Measurements from ENCODE around the gene RTN4RL1.
"Not testable (repeated sequence)": the region's sequence is repeated elsewhere in the genome, so short reads cannot be mapped to it uniquely, and the experiment has no call there.

Gene RTN4RL1

DNA sequence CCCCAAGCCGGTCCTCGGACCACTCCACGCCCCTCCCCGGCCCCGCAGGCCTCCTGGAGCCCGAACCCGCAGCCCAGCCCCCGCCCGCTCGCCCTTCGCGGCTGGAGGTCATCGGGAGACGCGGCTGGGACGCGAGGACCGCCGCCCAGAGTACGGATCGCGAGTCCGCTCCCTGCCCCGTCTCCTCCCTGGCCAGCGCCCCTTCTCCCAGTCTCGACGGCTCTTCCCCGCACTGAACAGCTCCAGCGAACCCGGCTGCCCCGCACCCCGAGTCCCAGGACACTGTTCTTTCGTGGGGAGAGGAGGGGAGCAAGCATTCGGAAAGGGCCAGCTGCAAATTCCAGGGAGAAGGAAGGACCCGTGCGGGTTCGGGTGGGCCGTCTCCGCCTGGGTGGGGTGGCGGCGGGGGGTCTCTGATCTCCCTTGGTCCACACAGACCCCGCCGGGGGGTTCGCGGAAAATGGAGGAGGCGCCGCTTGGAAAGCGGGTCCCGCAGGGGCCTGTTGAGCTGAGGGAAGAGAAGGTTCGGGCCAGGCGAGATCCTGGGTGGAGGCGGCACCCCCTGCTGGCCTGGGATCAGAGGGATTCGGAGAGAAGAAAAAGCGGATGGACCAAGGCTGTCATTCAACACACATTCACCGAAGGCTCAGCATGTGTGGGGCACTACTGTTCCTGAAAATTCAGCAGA is 632 bp upstream of the RTN4RL1 start:
- no peak for DNase-seq (ENCODE audit: low read depth)

DNA sequence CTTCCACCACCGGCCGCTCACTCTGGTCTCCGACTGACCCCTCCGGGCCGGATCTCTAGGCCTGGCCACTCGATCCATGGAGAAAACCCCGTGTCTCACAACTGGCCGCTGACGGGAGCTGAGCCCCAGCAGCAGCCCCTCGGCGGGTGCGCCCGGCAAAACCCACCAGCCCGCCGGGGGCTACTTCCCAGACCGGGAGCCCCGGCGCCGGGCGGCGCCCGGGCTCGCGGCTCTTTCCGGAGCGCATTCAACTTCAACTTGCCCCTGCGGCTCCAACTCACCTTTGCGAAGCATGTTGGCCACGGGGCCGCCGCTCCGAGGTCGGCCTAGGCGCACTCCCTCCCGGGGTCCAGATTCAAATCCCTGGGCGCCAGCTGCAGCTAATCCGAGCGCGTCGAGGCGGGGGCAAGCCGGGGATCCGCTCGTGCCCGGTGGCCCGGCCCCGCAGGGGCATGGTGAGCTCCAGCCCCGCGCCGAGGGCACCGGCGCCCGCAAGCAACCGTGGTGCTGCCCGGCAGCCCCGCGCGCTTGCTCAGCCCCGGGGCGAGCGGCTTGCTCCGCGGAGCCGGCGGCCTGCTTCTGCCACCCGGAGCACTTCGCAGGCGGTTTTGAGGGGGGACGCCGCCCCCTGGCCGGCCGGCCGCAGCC is 438 bp downstream of the RTN4RL1 start:
- DNase-seq (ENCODE audit: low read depth), result no peak

DNA sequence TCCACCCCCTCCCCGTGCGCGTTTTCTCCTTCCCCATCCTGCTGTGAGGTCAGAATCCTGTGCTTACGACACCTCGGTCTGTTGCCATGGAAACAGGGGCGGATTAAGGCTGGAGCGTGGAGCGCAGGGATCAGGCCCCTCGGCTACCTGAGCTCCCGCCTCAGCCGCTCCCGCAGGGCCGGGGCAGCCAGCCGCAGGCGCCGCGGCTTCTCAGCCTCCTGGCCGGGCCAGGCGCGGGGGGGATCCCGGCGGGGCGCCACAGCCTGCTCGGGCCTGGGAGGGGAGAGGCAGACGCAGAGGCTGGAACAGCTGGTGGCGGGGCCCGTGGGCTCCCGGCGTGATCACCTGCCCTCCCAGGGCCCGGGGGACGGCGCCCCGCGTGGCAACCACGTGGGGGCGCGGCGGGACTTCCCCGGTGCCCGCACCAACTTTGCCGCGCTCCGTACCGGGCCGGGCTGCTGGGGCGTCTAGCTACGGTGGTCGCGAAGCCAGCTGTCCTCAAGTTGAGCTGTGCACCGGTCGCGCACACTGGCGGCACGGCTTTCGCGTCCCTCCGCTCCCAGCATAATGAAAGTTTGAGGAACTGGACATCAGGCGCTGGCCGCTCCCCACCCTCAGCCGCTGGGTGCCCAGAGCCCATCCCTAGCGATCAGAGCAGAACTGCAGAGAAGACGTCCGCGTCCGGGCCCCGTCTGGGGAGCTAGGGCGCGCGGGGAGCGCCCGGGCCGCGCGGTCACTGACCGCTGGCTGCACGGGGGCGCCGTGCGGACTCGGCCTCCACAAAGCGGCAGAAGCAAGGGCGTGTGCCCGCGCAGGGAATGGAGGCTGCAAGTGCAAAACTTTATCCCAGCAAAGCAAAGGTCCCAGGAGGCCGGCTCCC is 1.2 kb downstream of the RTN4RL1 start:
- no peak for DNase-seq (ENCODE audit: low read depth)

DNA sequence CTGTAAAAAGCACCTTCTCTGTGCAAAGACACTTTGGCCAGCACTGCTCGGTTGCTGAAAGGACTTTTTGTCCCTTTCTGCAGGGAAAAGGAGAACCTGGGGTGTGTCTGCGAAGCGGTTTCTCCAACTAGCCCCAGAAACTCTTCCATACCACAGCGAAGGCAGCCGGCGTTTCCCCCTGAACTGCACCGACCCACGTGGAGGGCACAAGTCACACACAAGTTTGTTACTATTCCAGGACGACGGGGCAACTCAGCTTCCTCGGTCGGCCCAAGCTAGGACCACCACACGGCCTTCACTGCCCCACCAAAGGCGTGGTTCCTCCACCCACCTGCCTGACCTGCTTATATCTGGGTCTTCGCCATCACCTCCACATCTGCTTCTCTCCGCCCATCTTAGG is 1.9 kb downstream of the RTN4RL1 start:
- no peak for DNase-seq (ENCODE audit: low read depth)

DNA sequence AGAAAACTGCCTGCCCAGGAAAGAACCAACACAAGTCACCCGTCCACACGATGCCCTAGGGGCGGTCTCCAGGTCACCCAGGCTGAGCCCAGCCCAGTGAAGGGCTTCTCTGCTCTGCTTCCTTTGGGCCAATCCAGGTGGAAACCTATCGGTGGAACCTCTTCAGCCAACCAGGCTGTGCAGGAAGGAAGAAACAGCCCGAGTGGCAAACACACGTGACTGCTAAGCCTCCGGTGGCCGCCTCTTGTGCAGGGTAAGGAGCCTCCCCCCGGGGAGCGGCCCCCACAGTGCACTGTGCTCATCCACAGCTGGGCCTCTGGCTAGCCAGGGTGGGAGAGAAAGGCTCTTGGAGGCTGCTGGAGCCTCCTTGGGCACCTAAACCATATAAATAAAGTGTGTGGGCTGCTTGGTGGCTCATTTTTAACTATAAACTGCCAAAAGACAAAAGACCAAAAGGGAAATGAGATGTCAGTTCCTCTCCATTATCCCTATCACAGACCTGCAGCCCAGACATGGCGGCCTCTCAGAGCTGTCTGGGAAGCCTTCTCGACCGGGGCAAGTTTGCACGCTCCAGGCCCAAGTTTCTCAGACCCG is 2.4 kb downstream of the RTN4RL1 start:
- DNase-seq (ENCODE audit: low read depth), result no peak

DNA sequence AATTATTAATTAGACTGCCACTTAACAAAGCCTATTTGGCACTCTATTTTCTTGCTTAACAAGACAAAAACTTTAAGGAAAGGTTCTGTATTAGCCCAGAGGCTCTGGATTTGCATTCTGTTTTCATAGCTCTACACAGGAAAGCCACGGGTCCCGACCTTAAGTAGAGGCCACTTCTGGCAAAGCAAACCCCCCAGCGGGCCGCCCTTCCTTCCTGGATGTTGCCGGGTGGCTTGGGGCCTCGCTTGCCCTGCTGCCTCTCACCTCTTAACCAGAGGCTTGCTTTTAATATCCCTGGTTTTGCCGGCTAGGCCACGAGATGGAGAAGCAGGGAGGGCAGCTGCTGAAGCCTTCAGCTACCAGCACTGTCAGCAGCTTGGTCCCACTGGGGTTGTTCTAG is 4.4 kb downstream of the RTN4RL1 start:
- DNase-seq (ENCODE audit: low read depth), result no peak

DNA sequence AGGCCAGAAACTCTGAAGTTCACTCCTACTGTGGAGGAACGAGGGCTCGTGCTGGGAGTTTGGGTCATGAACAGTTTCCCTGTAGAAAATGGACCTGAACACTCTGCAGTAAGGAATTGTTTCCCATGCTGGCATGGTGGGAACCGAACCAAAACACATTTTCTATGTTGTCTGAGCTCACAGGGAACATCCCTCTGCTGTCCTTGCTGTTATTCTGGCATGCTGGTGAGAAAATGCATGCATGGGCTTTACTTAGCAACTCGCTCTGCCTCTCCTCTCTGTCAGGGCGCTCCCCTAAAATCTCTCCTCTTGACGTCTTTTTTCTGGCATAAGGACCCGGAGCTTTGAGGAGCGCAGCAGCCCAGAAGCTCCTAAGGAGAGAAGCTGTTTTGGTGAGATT is 5.4 kb downstream of the RTN4RL1 start:
- no peak for DNase-seq (ENCODE audit: low read depth)

DNA sequence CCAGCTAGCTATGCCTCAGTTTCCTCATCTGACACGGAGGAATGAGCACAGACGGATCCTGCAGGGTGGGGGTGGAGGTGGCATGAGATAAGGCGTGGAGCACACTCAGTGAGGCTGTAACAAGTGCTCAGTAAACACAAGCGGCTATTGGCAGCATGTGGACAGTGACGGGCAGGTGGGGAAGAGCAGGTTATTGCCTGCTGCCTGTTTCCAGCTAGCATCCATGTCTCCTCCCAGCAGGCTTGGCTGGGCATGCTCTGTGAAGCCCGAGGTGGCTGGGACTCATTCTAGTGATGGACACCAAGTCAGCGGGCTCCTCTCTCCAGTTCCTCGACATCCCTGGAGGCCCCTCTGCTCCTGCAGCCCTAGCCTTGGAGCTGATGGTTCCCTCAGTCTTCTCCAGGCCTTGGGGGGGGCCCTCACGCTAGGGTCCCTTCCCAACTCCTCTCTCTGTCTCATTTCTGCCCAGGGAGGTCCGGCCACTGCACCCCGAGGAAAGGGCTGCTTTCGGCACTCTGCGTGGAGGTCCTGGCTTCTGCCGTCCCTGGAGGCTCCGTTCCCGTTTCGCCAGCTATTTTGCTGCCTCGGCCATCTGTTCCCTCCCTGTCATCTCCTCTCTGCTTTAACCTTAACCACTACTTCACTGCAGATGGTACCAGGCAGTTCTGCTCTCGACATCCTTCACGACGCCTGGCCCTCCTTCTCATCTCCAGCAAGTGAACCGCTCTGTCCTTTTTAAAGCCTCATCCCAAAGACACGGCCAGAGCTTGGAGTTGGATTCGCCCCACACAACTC is 6.2 kb downstream of the RTN4RL1 start:
- no peak for DNase-seq (ENCODE audit: low read depth)

DNA sequence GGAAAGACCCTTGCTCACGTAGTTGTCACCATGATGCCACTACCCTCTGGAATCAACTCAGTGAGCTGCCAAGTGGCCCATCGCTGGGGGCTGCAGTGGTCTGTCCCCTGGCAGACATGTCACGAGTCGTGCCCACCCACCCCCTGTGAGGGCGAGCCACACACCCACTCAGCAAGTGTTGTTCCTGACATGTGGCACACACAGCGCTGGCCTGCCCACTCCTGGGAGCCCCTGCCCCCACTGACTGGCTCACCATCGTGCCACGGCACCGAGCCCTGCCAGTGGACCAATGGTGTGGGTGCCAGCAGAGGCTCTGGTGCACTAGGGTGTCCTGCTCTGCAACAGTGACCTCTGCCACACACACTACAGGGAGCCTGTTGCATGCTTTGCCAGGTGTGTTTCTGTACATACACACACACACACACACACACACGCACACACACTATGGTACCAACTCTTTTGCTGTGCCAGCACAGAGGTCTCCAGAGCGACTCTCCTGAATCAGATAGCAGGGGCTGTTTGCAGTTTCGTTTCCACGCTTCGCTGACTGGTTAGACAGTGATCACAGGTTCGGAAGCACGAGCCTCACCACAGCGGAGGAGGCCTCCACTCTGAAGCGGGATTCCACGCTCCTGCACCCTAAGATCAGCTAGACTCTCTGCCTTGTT is 7.7 kb downstream of the RTN4RL1 start:
- no peak for DNase-seq (ENCODE audit: low read depth)

DNA sequence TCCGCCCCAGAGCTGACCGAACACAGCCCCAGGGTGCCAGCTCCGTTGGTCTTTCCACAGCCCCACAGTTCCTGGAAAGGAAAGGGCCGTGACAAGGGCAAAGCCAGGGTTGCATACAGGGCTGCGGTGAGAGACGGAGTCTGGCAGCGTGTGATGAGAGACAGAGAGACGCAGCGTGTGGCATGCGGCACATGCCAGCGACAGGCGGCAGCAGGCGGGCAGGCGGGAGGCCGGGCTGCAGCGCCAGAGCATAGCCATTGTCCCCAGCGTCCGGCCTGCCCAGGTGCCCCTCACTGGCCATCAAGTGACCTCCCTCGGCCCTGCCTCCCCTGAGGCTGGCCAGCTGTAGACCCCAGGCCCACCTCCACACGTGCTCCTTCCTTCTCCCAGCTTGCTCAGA is 8.6 kb downstream of the RTN4RL1 start:
- DNase-seq (ENCODE audit: low read depth), result no peak

DNA sequence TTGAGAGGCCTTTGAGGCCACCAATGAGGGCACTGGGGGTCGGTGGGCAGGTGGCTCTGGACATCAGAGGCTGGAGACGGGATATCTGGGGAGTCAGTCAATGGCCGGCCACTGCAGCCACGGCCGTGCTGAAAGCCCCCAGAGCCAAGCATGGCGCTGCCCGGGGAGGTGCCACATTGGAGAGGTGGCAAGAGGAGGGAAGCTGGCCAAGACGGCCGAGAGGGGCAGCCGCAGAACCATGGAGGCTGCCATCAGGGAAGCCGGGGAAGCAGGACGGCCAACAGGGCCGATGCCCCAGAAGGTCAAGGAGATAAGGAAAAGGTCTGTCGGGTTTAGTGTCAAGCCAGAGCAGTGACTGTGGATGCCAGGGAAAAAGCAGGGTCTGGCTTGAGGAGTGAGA is 9.8 kb downstream of the RTN4RL1 start:
- no peak for DNase-seq (ENCODE audit: low read depth)

DNA sequence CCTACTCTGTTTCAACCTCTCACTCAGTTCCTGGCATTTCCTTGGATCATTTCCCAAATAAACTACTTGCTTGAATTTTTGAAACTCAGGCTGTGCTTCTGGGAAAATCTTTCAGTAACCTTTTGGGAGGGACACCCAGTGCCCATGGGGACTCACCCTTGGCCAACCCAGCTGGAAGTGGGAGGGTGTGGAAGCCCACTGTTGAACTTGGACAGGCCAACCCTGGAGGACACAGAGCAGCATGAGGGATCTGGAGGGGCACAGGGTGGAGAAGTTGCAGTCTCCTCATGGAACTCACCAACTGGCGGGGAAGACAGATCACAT is 11.2 kb downstream of the RTN4RL1 start:
- no peak for DNase-seq (ENCODE audit: low read depth)

DNA sequence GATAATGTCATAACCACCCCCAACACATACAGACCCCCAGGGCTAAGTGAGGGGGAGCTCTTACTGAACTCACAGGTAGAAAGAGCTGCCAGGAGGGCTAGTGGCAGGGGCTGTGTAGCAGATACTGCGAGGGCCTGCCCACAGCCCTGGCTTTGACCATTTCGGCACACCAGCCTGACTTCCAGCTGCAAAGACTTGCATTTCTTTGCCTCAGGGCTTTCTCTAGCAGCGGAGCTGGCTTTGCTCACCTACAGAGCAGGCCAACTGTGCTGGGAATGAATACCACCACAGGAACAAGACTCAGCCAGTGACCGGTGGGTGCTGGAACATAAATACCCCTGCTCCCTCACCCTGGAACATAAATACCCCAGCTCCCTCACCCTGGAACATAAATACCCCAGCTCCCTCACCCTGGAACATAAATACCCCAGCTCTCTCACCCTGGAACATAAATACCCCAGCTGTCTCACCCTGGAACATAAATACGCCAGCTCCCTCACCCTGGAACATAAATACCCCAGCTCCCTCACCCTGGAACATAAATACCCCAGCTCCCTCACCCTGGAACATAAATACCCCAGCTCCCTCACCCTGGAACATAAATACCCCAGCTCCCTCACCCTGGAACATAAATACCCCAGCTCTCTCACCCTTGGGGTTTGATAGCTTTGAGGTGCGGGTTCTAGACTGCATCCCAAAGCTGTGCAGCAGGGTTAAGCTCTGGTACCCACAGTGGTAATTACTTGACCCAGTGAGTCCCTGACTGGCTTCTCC is 11.7 kb downstream of the RTN4RL1 start:
- not testable (repeated sequence) for DNase-seq (ENCODE audit: low read depth)

DNA sequence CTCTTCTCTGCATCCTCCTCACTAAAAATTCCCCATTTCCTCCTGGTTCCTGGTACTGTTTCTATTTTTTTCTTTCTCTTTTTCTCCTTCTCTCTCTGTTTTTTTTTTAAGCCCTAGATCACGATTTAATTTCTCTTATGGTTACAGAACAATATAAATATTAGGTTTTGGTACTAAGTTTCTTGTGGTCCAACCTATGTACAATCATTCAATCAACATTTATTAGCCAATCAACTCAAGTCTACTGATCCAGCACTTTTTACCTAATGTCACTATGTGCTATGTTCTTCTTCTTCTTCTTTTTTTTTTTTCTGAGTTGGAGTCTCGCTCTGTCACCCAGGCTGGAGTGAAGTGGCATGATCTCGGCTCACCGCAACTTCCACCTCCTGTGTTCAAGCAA is 12.6 kb downstream of the RTN4RL1 start:
- DNase-seq (ENCODE audit: low read depth), result no peak

DNA sequence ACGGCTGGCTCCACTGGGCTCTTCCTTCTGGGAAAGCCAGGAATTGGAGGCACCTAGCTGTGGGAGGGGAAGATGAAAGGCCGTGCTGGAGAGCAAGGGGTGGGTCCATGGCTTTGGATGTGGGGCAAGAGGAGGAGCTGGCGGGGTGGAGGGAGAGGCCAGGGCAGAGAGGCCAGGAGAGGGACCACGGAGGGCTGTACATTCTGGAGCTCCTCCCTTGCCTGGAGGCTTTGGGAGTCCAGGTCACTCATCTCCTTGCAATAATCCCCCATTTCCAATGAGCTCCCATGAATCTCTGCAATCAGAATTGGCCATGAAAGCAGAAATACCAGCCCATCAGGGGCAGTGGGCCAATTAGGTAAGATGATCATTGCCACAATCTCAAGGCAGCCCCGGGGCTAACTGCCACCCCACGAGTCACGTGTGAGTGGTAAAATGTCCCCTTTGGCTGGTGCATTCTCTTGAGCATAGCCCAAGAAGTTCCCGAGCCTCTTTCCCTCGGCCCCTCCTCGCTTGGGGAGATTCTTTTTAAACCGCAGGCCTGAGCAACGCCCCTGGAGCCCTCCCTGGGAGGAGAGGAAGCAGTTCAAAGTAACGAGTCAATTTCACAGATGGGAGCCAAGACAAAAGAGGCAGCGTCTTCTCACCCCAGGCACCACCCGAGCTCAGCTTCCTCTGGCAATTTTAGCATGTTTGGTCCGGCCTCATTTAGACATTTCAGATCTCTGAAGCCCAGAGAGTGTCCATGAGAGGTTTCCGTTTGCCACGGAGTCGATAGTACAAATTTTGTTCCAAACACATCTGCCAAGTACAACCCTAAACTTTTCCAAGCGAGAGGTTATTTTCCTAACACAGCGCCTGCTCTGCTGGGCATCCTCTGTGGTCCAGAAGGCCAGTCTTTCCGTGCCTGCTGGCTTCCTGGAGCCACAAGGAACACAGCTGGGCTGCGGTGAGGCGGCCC is 13.4 kb downstream of the RTN4RL1 start:
- DNase-seq (ENCODE audit: low read depth), result no peak

DNA sequence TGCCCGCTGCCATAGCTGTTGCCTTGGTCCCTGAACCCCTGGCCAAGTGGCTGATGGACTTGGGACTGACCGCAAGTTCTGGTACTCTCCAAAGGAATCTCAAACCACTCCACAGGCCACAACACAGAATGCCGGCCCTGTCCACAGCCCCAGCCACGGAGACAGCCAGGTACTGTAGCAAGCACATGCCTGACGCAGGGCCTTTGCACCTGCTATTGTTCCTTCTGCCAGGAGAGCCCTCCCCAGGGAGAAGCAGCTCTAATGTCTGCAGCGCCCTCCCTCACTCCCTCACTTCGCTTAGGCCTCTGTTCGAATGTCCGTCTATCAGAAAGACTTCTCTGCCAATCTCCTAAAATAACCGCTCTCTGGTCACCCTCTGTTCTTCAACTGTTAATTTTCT is 15.4 kb downstream of the RTN4RL1 start:
- DNase-seq (ENCODE audit: low read depth), result no peak

DNA sequence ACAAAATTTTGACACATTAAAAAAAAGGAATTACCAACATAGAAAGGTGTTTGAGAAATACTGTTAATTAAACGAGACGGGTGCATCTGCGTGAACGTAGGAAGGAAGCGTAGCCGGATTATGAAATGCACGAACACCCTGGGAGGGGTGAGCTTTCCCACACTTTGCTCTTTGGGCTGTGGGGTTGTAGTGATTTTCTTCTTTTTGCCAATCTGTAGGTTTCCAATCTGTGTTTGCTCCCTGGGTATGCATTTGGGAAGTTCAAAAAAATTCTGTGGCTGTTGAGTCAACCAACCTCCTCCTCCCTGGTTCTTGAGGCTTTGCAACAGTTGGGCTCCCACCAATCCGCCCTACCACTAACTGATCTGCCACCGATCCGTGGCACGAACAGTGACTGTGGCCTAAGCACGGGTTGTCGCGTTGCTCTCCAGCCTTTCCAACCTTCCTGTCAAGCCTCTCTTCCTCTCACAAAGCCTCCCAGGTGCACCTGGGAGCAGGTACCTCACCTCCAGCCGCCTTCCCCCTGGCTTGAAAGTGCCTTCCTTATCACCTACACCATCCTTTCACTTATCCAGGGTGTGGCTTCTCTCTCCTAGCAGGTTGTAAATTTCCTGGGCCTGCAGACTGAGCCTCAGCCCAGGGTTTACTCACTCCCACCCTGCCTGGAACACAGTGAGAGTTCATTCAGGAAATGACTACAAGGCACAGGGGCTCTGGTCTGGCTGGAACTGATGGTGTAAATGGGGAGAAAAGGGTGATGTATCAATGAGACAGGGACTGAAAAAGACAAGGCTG is 16.6 kb downstream of the RTN4RL1 start:
- no peak for DNase-seq (ENCODE audit: low read depth)

DNA sequence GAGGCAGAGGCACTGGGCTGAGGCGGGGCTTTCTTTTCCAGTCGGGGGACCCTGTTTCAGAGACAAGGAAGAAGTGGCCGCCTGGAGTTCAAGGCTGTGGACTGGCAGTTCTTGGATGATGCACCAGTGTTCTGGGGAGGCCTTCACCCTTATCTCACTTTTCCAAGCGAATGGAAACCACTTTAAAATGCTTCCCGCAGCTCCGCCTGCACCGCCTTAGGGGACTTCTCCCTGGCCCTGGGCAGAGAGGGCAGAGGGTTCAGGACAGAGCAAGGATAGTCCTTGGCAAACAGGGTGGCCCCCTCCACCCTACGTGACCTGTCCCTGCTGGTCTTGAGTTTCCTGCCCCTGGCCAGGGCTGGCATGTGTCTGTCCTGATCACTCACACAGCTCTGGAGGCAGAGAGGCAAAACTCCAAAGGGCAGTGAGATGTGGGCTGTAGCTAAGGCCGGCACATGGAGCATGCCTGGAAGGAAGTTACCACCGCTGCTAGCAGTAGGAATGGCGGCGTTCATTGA is 20.6 kb downstream of the RTN4RL1 start:
- DNase-seq (ENCODE audit: low read depth), result no peak

All from HS-27A (cell line).